Epithelial cell of esophagus (primary cell): ENCODE measurements around the gene CDK14.
A peak's percentile ranks its signal among the peaks of the same experiment; 100 is the strongest.

Experiments
- DNase-seq: peaks from one replicate; pipeline ENCODE4 v3.0.0; 2010; ENCODE audit warnings: low read depth
- H3K4me3 ChIP-seq: 2 replicates; pipeline ENCODE4 v1.5.1; 2011; ENCODE audit warnings: mild to moderate bottlenecking, low read length, control low read depth
- TF ChIP-seq, protein P1 (sequence below): IDR thresholded peaks from 2 replicates; pipeline ENCODE4 v1.5.1; 2011; ENCODE audit warnings: low read depth, mild to moderate bottlenecking, low read length, control low read depth, inconsistent platforms; ENCODE audit not compliant: insufficient read depth; ENCODE audit errors: missing control alignments

Gene CDK14

GRCh38 chr7:90595801-90596670 lies at the start of gene CDK14:
TSS of gene CDK14 (plus strand) at chr7:90596321. CDS start at chr7:90596628, 307 bp downstream.
- TF ChIP-seq, protein P1, sequence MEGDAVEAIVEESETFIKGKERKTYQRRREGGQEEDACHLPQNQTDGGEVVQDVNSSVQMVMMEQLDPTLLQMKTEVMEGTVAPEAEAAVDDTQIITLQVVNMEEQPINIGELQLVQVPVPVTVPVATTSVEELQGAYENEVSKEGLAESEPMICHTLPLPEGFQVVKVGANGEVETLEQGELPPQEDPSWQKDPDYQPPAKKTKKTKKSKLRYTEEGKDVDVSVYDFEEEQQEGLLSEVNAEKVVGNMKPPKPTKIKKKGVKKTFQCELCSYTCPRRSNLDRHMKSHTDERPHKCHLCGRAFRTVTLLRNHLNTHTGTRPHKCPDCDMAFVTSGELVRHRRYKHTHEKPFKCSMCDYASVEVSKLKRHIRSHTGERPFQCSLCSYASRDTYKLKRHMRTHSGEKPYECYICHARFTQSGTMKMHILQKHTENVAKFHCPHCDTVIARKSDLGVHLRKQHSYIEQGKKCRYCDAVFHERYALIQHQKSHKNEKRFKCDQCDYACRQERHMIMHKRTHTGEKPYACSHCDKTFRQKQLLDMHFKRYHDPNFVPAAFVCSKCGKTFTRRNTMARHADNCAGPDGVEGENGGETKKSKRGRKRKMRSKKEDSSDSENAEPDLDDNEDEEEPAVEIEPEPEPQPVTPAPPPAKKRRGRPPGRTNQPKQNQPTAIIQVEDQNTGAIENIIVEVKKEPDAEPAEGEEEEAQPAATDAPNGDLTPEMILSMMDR, result peak; percentile 34
- peak; percentile 77 for DNase-seq
- peak within 1 kb of the TSS; percentile 76 for H3K4me3 ChIP-seq

GRCh38 chr7:90551036-90551435 lies 45.1 kb upstream of the CDK14 start:
- peak; percentile 36 for DNase-seq
- TF ChIP-seq, protein P1, result no peak
- H3K4me3 ChIP-seq, result no peak overlapping the region

- DNase-seq, result peak; percentile 52
- TF ChIP-seq, protein P1, result no peak
- no peak overlapping the region for H3K4me3 ChIP-seq
Measured at GRCh38 chr7:90552521-90552920, 43.6 kb upstream of the CDK14 start.

DNA sequence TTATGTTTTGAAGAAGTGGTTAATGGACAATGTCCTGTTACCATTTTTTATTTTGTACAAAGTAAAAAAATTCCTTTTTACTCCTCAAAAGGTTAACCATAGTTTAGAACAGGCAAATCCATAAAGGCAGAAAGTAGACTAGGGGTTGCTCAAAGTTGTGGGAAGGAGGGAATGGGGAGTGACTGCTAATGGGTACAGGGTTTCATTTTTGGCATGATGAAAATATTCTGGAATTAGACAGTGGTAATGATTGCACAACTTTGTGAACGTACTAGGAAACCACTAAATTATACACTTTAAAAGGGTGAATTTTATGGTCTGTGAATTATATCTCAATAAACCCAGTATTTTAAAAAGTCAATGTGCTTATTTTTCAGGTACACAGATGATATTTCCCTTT lies 35.4 kb upstream of the CDK14 start:
- TF ChIP-seq, protein P1, result no peak
- no peak for DNase-seq
- no peak overlapping the region for H3K4me3 ChIP-seq

DNA sequence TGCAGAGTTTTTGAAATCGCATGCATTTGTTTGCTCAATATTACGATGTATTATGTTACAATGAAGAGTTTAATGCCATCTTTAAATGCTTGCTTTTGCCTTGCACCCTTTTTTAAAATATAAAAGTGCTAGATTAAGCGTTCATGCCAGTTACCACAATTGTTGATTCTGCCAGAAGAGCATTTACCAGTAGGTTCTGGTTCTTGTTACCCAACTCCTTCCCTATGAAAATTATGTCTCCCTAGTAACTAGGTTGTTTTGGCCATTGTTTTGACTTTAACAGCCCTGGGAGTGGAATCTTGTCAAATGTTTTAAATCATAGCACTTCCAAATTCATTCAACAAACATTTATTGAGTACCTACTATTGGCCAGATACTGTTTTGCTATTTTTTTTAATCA lies 32.8 kb upstream of the CDK14 start:
- TF ChIP-seq, protein P1, result no peak
- H3K4me3 ChIP-seq, result no peak overlapping the region
- DNase-seq, result no peak

- TF ChIP-seq, protein P1, result no peak
- DNase-seq, result no peak
- H3K4me3 ChIP-seq, result no peak overlapping the region
Measured at GRCh38 chr7:90564455-90564854, 31.7 kb upstream of the CDK14 start.

- H3K4me3 ChIP-seq, result no peak overlapping the region
- DNase-seq, result no peak
- TF ChIP-seq, protein P1, result no peak
Measured at GRCh38 chr7:90568213-90568612, 27.9 kb upstream of the CDK14 start.
